GM23248 (cell line): ENCODE data around the gene SUZ12. TPM values are rescaled to one million over a fixed set of nuclear protein-coding genes. Genes with fewer than 3 reads are reported as not detected.
"Not testable (repeated sequence)": the region's sequence is repeated elsewhere in the genome, so short reads cannot be mapped to it uniquely, and the experiment has no call there.

ENCODE experiments used
- DNase-seq: peaks from one replicate; pipeline ENCODE4 v3.0.0-alpha.2; 2015
- H2AFZ ChIP-seq: fragments of 200-600 bp; sonication (generic); 2 replicates; pipeline ENCODE4 v1.6.1; 2016; ENCODE audit warnings: antibody characterized with exemption
- H3F3A ChIP-seq: fragments of 200-600 bp; sonication (generic); 2 replicates; pipeline ENCODE4 v1.6.1; 2016; ENCODE audit warnings: mild to moderate bottlenecking, antibody characterized with exemption, mixed run types; ENCODE audit not compliant: insufficient read depth
- H3K27ac ChIP-seq: fragments of 200-600 bp; sonication (generic); 2 replicates; pipeline ENCODE4 v1.5.1; 2016; ENCODE audit warnings: mild to moderate bottlenecking
- H3K27me3 ChIP-seq: fragments of 200-600 bp; sonication (generic); replicated peaks from 2 replicates; pipeline ENCODE4 v1.6.1; 2016; ENCODE audit warnings: mild to moderate bottlenecking; ENCODE audit not compliant: insufficient read depth
- H3K36me3 ChIP-seq: fragments of 200-600 bp; sonication (generic); 2 replicates; pipeline ENCODE4 v1.6.1; 2016; ENCODE audit warnings: low read depth, mild to moderate bottlenecking
- H3K4me1 ChIP-seq: fragments of 200-600 bp; sonication (generic); 2 replicates; pipeline ENCODE4 v1.6.1; 2016; ENCODE audit warnings: mild to moderate bottlenecking; ENCODE audit not compliant: insufficient read depth
- H3K4me2 ChIP-seq: fragments of 200-600 bp; sonication (generic); one replicate; pipeline ENCODE4 v1.6.1; 2016; ENCODE audit warnings: mild to moderate bottlenecking; ENCODE audit not compliant: unreplicated experiment
- H3K4me3 ChIP-seq: fragments of 200-600 bp; sonication (generic); 2 replicates; pipeline ENCODE4 v1.5.1; 2016; ENCODE audit warnings: mild to moderate bottlenecking
- H3K79me2 ChIP-seq: fragments of 200-600 bp; sonication (generic); 2 replicates; pipeline ENCODE4 v1.6.1; 2016; ENCODE audit warnings: mild to moderate bottlenecking; ENCODE audit not compliant: insufficient read depth
- H3K9ac ChIP-seq: fragments of 200-600 bp; sonication (generic); 2 replicates; pipeline ENCODE4 v1.6.1; 2016; ENCODE audit warnings: mild to moderate bottlenecking
- H3K9me2 ChIP-seq: fragments of 200-600 bp; sonication (generic); 2 replicates; pipeline ENCODE4 v1.6.1; 2016; ENCODE audit warnings: mixed run types, mild to moderate bottlenecking, moderate library complexity; ENCODE audit not compliant: insufficient read depth
- H3K9me3 ChIP-seq: fragments of 200-600 bp; sonication (generic); one replicate; pipeline ENCODE4 v1.6.1; 2017; ENCODE audit warnings: low read depth
- H4K20me1 ChIP-seq: fragments of 200-600 bp; sonication (generic); 2 replicates; pipeline ENCODE4 v1.6.0; 2016; ENCODE audit not compliant: insufficient read depth
- EZH2 ChIP-seq: fragments of 200-600 bp; sonication (generic); IDR thresholded peaks from 2 replicates; pipeline ENCODE4 v1.6.1; 2018; ENCODE audit warnings: antibody characterized with exemption, mild to moderate bottlenecking; ENCODE audit not compliant: insufficient read depth, poor library complexity, severe bottlenecking
- EZH2phosphoT487 ChIP-seq: fragments of 200-600 bp; sonication (generic); IDR thresholded peaks from 2 replicates; pipeline ENCODE4 v1.6.1; 2018; ENCODE audit warnings: antibody characterized with exemption, moderate library complexity, mild to moderate bottlenecking, low read depth; ENCODE audit not compliant: insufficient read depth
- WGBS, 2 experiments: methylation state at CpG; one replicate each; pipeline ENCODE4 v1.1.6; 2015 to 2017; ENCODE audit warnings: low lambda C conversion rate in 2 of 2, low coverage in 1 of 2; ENCODE audit errors: missing lambda C conversion rate in 2 of 2; 5-methylcytosine and 5-hydroxymethylcytosine counted together
- in situ Hi-C: fragments of 300-500 bp; cut with MboI; formaldehyde crosslinking; loops from 2 replicates; pipeline ENCODE4 v1.15.0; 2020
- polyA plus RNA-seq: library from polyadenylated mRNA; unstranded; fragments of >200 nt; fragmentation: Nextera tagmentation; extraction: Ambion mirVana; gene quantifications from 2 replicates; pipeline ENCODE4 v1.2.1, GENCODE V29; 2016
- total RNA-seq: library from RNA; depleted of rRNA; stranded (reverse); fragments of >200 nt; shearing (Covaris generic); gene quantifications from 2 replicates; pipeline ENCODE4 v1.2.3, GENCODE V29; 2014

SUZ12 gene
- total and polyA plus RNA-seq, 2 experiments from 2014 or later, result 6.8 to 12.9 TPM

- TF ChIP-seq EZH2phosphoT487, result no peak
- TF ChIP-seq EZH2, result no peak
- WGBS, 2 experiments, result 84 to 88% methylated on average over 16 of the region's 16 CpGs
- DNase-seq, result no peak
- H3K4me2 ChIP-seq, result no peak overlapping the region
- no peaks in the 10 kb centered on the region for H3K9me3 ChIP-seq
- no peak overlapping the region for H3K27ac ChIP-seq
- no peak overlapping the region for H2AFZ ChIP-seq
- no peaks in the 10 kb centered on the region for H4K20me1 ChIP-seq
- H3K36me3 ChIP-seq, result no peaks in the 10 kb centered on the region; the same call in 1 of the 2 replicates
- no peak overlapping the region for H3K9ac ChIP-seq
- H3K4me1 ChIP-seq, result peaks cover 17% of the 10 kb centered on the region
- H3K27me3 ChIP-seq, result no peaks in the 10 kb centered on the region
- no peak overlapping the region for H3K4me3 ChIP-seq
- peaks cover 30% of the 10 kb centered on the region for H3K79me2 ChIP-seq
- in situ Hi-C loops, result no loop called here
- H3F3A ChIP-seq, result no peaks in the 10 kb centered on the region; the same call in none of the 2 replicates
- no peaks in the 10 kb centered on the region for H3K9me2 ChIP-seq
Observed at GRCh38 chr17:31903401-31903800, 33.4 kb upstream of the SUZ12 start.

DNA sequence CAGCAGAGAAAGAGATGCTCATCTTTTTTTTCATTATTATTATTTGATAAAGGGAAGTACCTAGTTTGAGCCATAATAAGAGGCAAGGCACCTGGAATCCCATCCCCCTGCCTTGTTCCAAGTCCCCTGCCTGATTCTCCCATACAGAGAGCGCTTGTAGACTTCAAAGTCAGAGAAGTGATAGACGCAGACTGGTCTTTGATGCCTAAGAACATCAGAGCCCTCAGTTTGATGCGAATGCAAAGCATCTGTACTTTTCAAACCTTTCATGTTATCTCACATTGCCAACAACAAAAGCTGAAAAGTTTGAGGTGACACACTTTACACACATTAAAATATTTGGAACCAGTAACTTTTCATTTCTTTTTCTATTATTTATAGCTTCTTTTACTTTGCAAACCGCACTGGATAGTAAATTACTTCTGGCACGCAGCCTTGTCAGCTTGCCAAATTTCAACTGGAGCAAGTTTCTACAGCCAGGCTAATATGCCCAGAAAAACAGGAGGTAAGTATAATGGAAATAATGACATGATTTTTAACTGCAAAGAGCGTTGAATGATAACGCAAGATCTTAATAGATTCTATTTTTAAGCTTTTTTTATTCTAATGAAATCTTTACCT, 29.4 kb upstream of the SUZ12 start:
- Histone ChIP-seq H3K4me3 (no peak overlapping the region), H3K4me2 (no peak overlapping the region), H4K20me1 (no peaks in the 10 kb centered on the region), H3K27me3 (no peaks in the 10 kb centered on the region), H3K79me2 (no peaks in the 10 kb centered on the region), H3K9ac (no peak overlapping the region), H3K27ac (no peak overlapping the region), H3F3A (no peaks in the 10 kb centered on the region; the same call in none of the 2 replicates), H3K9me3 (no peaks in the 10 kb centered on the region), H2AFZ (peak overlapping the region; percentile 9; the same call in 1 of the 2 replicates), H3K4me1 (peaks cover 4% of the 10 kb centered on the region), H3K36me3 (no peaks in the 10 kb centered on the region), H3K9me2 (no peaks in the 10 kb centered on the region)
- 3 to 6% methylated on average over 7 of the region's 7 CpGs for WGBS, 2 experiments
- TF ChIP-seq EZH2 (no peak), EZH2phosphoT487 (no peak)
- DNase-seq, result peak; percentile 51
- in situ Hi-C loops, result no loop called here

DNA sequence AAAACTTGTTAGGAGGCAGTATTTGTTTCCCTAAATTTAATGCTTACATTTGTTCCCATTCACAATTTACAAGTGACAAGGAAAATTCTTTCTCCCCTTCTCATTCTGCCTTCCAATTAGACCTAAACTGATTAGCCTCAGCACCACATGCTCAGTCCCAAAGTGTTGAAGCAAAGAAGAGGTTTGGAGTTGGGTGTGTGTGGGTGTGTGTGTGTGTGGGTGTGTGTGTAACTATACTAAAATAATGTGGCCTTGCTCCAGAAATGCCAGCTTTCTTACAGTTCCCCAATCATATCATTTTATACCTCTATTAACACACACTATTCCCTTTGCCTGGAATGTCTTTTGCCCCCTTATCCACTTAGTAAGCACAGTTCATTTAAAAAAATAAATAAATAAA, 28.4 kb upstream of the SUZ12 start:
- Histone ChIP-seq H2AFZ (no peak overlapping the region), H3K27ac (no peak overlapping the region), H3K9me2 (no peaks in the 10 kb centered on the region), H3K9ac (no peak overlapping the region), H3K9me3 (no peaks in the 10 kb centered on the region), H4K20me1 (no peaks in the 10 kb centered on the region), H3K4me2 (no peak overlapping the region), H3K79me2 (no peaks in the 10 kb centered on the region), H3K4me1 (peaks cover 4% of the 10 kb centered on the region), H3K4me3 (no peak overlapping the region), H3K36me3 (no peaks in the 10 kb centered on the region), H3K27me3 (no peaks in the 10 kb centered on the region), H3F3A (no peaks in the 10 kb centered on the region; the same call in 1 of the 2 replicates)
- in situ Hi-C loops, result no loop called here
- DNase-seq, result no peak
- no peak for TF ChIP-seq EZH2
- no peak for TF ChIP-seq EZH2phosphoT487

GRCh38 chr17:31912705-31913104, 24.1 kb upstream of the SUZ12 start:
- DNase-seq, result peak; percentile 57
- H3K27ac ChIP-seq, in situ Hi-C loops, H3K4me2 ChIP-seq, H3K36me3 ChIP-seq, H4K20me1 ChIP-seq, H3K9me2 ChIP-seq, H3K4me3 ChIP-seq, H3K79me2 ChIP-seq, H3K27me3 ChIP-seq, H3K9me3 ChIP-seq: not testable (repeated sequence)
- H3F3A ChIP-seq, result peaks cover 11% of the 10 kb centered on the region
- H2AFZ ChIP-seq, result peak overlapping the region; percentile 38; the same call in 1 of the 2 replicates
- H3K4me1 ChIP-seq, result peaks cover 13% of the 10 kb centered on the region
- 36 to 47% methylated on average over 4 to 6 of the region's 6 CpGs for WGBS, 2 experiments
- H3K9ac ChIP-seq, result 0 out of 2 replicates have a peak overlapping the region, but pooled peaks have one; percentile 11
